ENCODE results near the gene PHF19. TPM values are rescaled to one million over a fixed set of nuclear protein-coding genes. Genes with fewer than 3 reads are reported as not detected.

PHF19 gene
- total RNA-seq, 4 donors from 2014 or later = 6.7 to 11.1 (median 9.3) TPM

- DNase-seq = no peak
These were observed 7.3 kb downstream of the PHF19 start for GRCh38 chr9:120869726-120870125.

GRCh38 chr9:120869360-120869687 lies 7.7 kb downstream of the PHF19 start:
- H3K9me3 ChIP-seq = no peaks in the 10 kb centered on the region
- H3K27me3 ChIP-seq = no peaks in the 10 kb centered on the region
- in situ Hi-C loops (cut with MboI; ENCODE audit: low pct_ligation_motif_present in 1 of 4, low pct_unique_long_range_greater_than_20kb in 1 of 4, low sequenced_read_pairs in 3 of 4) (no loop called here), intact Hi-C loops (cut with DNase I; ENCODE audit: low total_unique reads) (no loop called here)
- no peak for DNase-seq
- WGBS, 2 donors (ENCODE audit: low coverage in 1 of 2) = 32 to 35% methylated on average over 2 to 10 of the region's 10 CpGs
- TF ChIP-seq POLR2AphosphoS5 (IDR thresholded peaks at IDR 0.05) = no peak
- TF ChIP-seq POLR2A (IDR thresholded peaks at IDR 0.05) = no peak
- TF ChIP-seq EP300 (IDR thresholded peaks at IDR 0.05; ENCODE audit: low read depth) = no peak
- TF ChIP-seq CTCF (IDR thresholded peaks at IDR 0.05) = no peak
- H3K36me3 ChIP-seq = no peaks in the 10 kb centered on the region
- H3K4me3 ChIP-seq = peak overlapping the region; percentile 50 to 63 (median 60)
- H3K4me1 ChIP-seq = peaks cover 5 to 15% (median 13%) of the 10 kb centered on the region in 4 donors
- peak overlapping the region; percentile 87 to 93 (median 92) for H3K27ac ChIP-seq

More at GRCh38 chr9:120869726-120870125, 7.3 kb downstream of the PHF19 start:
- intact Hi-C loops (cut with DNase I; ENCODE audit: low total_unique reads) = no loop called here
- TF ChIP-seq CTCF (IDR thresholded peaks at IDR 0.05) (no peak), POLR2A (IDR thresholded peaks at IDR 0.05) (no peak), EP300 (IDR thresholded peaks at IDR 0.05; ENCODE audit: low read depth) (no peak), POLR2AphosphoS5 (IDR thresholded peaks at IDR 0.05) (no peak)
- Histone ChIP-seq H3K9me3 (no peaks in the 10 kb centered on the region), H3K4me3 (no peak overlapping the region), H3K4me1 (peaks cover 5 to 15% (median 13%) of the 10 kb centered on the region in 4 donors), H3K27me3 (no peaks in the 10 kb centered on the region), H3K27ac (peak overlapping the region; percentile 87 to 93 (median 92)), H3K36me3 (no peaks in the 10 kb centered on the region)
- WGBS, 2 donors (ENCODE audit: low coverage in 1 of 2) = 92% methylated on average over 10 of the region's 10 CpGs; no CpG with 5 or more reads in 1 of the 2 donors
- in situ Hi-C loops (cut with MboI; ENCODE audit: low pct_ligation_motif_present in 1 of 4, low pct_unique_long_range_greater_than_20kb in 1 of 4, low sequenced_read_pairs in 3 of 4) = loop anchor here in 1 of 4 donors (5.0 kb wide), 1 partner anchor 68 kb away; no protein-coding TSS in a partner anchor

- peak; percentile 30 to 68 (median 44) for TF ChIP-seq CTCF (IDR thresholded peaks at IDR 0.05)
- TF ChIP-seq EP300 (IDR thresholded peaks at IDR 0.05; ENCODE audit: low read depth) = no peak
- peak; percentile 46 to 88 (median 82) for TF ChIP-seq POLR2AphosphoS5 (IDR thresholded peaks at IDR 0.05)
- peak; percentile 75 for TF ChIP-seq POLR2A (IDR thresholded peaks at IDR 0.05)
- peaks cover 5 to 15% (median 13%) of the 10 kb centered on the region in 4 donors for H3K4me1 ChIP-seq
- H3K4me3 ChIP-seq = peak overlapping the region; percentile 50 to 63 (median 60)
- 8% methylated on average over 26 of the region's 52 CpGs; no CpG with 5 or more reads in 1 of the 2 donors for WGBS, 2 donors (ENCODE audit: low coverage in 1 of 2)
- H3K27me3 ChIP-seq = no peaks in the 10 kb centered on the region
- peak; percentile 99 for DNase-seq
- H3K27ac ChIP-seq = peak overlapping the region; percentile 87 to 93 (median 92)
- no peaks in the 10 kb centered on the region for H3K9me3 ChIP-seq
- in situ Hi-C loops (cut with MboI; ENCODE audit: low pct_ligation_motif_present in 1 of 4, low pct_unique_long_range_greater_than_20kb in 1 of 4, low sequenced_read_pairs in 3 of 4) (no loop called here), intact Hi-C loops (cut with DNase I; ENCODE audit: low total_unique reads) (no loop called here)
- no peaks in the 10 kb centered on the region for H3K36me3 ChIP-seq
These were observed 8.2 kb downstream of the PHF19 start for GRCh38 chr9:120868676-120869359.

- H3K36me3 ChIP-seq = no peaks in the 10 kb centered on the region
These were observed 8.7 kb downstream of the PHF19 start for GRCh38 chr9:120868339-120868675.

More at GRCh38 chr9:120868339-120868675, 8.7 kb downstream of the PHF19 start:
- intact Hi-C loops (cut with DNase I; ENCODE audit: low total_unique reads) = no loop called here
- no peaks in the 10 kb centered on the region for H3K9me3 ChIP-seq
- TF ChIP-seq CTCF (IDR thresholded peaks at IDR 0.05) (peak in 1 of 5 experiments; percentile 30), POLR2A (IDR thresholded peaks at IDR 0.05) (peak; percentile 22), POLR2AphosphoS5 (IDR thresholded peaks at IDR 0.05) (peak; percentile 57 to 64 (median 59)), EP300 (IDR thresholded peaks at IDR 0.05; ENCODE audit: low read depth) (no peak)
- DNase-seq = no peak
- H3K4me3 ChIP-seq = peak overlapping the region; percentile 27 to 63 (median 46)
- peaks cover 5 to 15% (median 13%) of the 10 kb centered on the region in 4 donors for H3K4me1 ChIP-seq
- in situ Hi-C loops (cut with MboI; ENCODE audit: low pct_ligation_motif_present in 1 of 4, low pct_unique_long_range_greater_than_20kb in 1 of 4, low sequenced_read_pairs in 3 of 4) = no loop called here
- peak overlapping the region; percentile 87 to 93 (median 92) for H3K27ac ChIP-seq
- WGBS, 2 donors (ENCODE audit: low coverage in 1 of 2) = 11% methylated on average over 11 of the region's 11 CpGs; no CpG with 5 or more reads in 1 of the 2 donors
- no peaks in the 10 kb centered on the region for H3K27me3 ChIP-seq
